ENCODE measurements around the gene PLK2. TPM values are rescaled to one million over a fixed set of nuclear protein-coding genes. Genes with fewer than 3 reads are reported as not detected.

PLK2 gene
- total RNA-seq, 5 donors from 2014 or later (not counting 1 experiment from before 2014, with no cell fraction given), result 5.9 to 32.1 (median 10.3) TPM

DNA sequence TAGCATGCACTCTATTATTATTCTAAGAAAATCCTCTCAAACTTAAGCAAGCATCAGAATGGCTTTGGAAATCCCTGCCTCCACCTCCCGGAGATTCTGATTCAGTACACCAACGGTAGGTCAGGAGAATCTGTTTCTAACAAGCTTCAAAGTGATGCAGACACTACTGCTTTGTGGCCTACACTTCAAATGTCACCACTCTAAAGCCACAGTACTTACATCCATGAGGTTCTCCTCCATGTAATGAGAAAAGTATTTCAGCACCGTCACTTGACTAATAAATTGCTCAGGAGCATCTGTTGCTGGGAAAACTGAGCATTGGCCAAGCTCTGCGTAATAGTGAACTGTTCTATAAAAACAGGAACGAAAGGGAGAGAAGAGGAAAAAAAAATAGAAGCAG, 4.8 kb downstream of the PLK2 start:
- Histone ChIP-seq H3K4me1 (ENCODE audit: control insufficient read depth in 1 of 2, extremely low read depth in 1 of 2, insufficient read depth in 2 of 2, low read length in 2 of 2) (peaks cover 4 to 13% of the 10 kb centered on the region in 2 experiments), H3K36me3 (ENCODE audit: control insufficient read depth in 2 of 2, extremely low read depth in 1 of 2, insufficient read depth in 1 of 2, low read length in 1 of 2) (no peaks in the 10 kb centered on the region), H3K9me3 (no peaks in the 10 kb centered on the region), H3K27me3 (replicated peaks in 1 of 2; ENCODE audit: control insufficient read depth in 2 of 2, extremely low read depth in 1 of 2, insufficient read depth in 2 of 2, low read length in 1 of 2) (peaks cover 0 to 4% of the 10 kb centered on the region in 2 experiments), H3K4me3 (ENCODE audit: control insufficient read depth in 1 of 2, extremely low read depth in 1 of 2, low read length in 1 of 2) (no peak overlapping the region), H3K27ac (ENCODE audit: low read length) (no peak overlapping the region)
- WGBS (ENCODE audit: insufficient coverage), result 90% methylated on average over 3 of the region's 5 CpGs
- no peak overlapping the region for H3K27ac Mint-ChIP-seq
- peaks cover 4 to 13% of the 10 kb centered on the region in 2 donors for H3K27me3 Mint-ChIP-seq
- peaks cover 10 to 13% (median 10%) of the 10 kb centered on the region in 3 donors for H3K4me1 Mint-ChIP-seq
- CTCF ChIA-PET, result no interaction called here
- DNase-seq (no peak), ATAC-seq (replicated peaks in 1 of 4) (no peak)
- no peaks in the 10 kb centered on the region for H3K9me3 Mint-ChIP-seq
- H3K36me3 Mint-ChIP-seq, result peaks cover 17% of the 10 kb centered on the region
- POLR2A ChIA-PET, result interaction anchor here in 1 of 2 donors (0.6 kb wide), 1 partner anchor 15 kb away, joined by 3 read pairs; no protein-coding TSS in a partner anchor
- H3K4me3 Mint-ChIP-seq, result no peak overlapping the region

DNA sequence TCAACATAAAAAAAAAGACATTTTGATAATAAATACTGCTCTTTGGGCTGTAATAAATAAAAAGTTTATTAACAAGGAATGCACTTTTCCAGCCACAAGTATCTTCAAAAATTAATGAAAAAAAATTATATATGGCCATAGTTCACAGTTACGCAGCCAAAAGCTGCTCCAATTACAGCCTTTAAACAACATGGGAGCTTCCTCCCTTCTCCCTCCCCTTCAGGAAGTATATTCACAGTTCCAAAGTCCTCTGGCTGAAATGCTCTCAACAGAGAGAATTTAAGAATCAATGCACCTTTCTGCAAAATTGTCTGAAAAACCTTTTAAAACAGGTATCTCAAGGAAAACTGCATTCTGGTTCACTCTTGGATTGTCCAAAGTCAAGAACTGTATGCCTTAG, 5.9 kb downstream of the PLK2 start:
- DNase-seq (no peak), ATAC-seq (replicated peaks in 1 of 4) (no peak)
- peaks cover 17% of the 10 kb centered on the region for H3K36me3 Mint-ChIP-seq
- no peak overlapping the region for H3K4me3 ChIP-seq (ENCODE audit: control insufficient read depth in 1 of 2, extremely low read depth in 1 of 2, low read length in 1 of 2)
- H3K27me3 ChIP-seq (replicated peaks in 1 of 2; ENCODE audit: control insufficient read depth in 2 of 2, extremely low read depth in 1 of 2, insufficient read depth in 2 of 2, low read length in 1 of 2), result no peaks in the 10 kb centered on the region
- H3K27me3 Mint-ChIP-seq, result peaks cover 4 to 13% of the 10 kb centered on the region in 2 donors
- CTCF ChIA-PET, result no interaction called here
- no peak overlapping the region for H3K4me3 Mint-ChIP-seq
- WGBS (ENCODE audit: insufficient coverage), result no CpG with 5 or more reads among the region's 1 CpG
- no peaks in the 10 kb centered on the region for H3K36me3 ChIP-seq (ENCODE audit: control insufficient read depth in 2 of 2, extremely low read depth in 1 of 2, insufficient read depth in 1 of 2, low read length in 1 of 2)
- H3K27ac Mint-ChIP-seq, result no peak overlapping the region
- no peaks in the 10 kb centered on the region for H3K9me3 ChIP-seq
- peaks cover 3 to 4% of the 10 kb centered on the region in 2 experiments for H3K4me1 ChIP-seq (ENCODE audit: control insufficient read depth in 1 of 2, extremely low read depth in 1 of 2, insufficient read depth in 2 of 2, low read length in 2 of 2)
- peaks cover 7 to 10% (median 7%) of the 10 kb centered on the region in 3 donors for H3K4me1 Mint-ChIP-seq
- POLR2A ChIA-PET, result no interaction called here
- H3K9me3 Mint-ChIP-seq, result no peaks in the 10 kb centered on the region
- no peak overlapping the region for H3K27ac ChIP-seq (ENCODE audit: low read length)

DNA sequence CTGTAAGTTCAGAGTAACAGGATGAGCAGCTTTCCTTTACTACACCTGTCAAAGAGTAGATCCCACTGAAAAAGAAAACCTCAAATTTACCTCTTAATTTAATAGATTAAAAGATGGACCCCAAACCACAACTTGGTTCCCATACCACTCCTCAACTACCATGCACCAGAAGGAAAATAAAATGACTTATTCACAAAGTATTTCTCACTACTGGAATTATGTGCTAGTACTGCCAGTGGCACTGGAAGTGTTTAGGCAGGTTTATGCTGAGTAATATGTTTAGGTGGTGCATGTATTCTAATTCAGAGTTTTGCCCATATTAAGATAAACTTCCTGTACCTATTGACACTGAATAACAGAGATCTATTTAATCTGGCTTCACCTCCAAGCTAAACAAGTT, 6.6 kb downstream of the PLK2 start:
- POLR2A ChIA-PET, result no interaction called here

DNA sequence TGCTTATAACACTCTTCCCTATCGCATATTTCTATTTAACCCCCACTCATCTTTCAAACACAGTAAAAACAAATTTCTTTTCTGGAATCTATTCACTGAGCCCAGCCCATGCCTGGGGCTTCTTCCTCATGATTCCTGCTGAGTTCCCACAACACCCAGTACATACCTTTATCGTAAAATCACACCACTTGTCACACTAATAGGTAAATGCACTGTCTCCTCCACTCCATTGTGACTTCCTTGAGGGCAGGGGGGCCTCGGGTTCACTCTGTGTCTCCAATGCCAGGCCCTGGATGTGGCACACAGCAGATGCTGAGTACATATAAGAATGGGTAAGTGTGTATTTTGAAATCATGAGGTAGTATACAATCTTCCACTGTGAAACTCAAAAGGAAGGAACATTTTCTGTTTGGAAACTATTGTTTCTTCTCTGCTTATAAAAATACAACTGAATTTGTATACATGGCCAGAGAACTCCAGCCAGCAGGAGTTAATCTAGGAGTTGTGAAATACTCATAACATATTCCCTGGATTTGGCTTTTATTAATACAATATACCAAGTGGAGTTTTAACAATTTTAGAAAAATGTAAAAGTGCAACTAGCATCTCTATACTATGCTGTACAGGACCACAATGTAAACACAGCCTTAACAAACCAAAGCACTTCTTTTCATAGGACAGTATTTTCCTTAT, 7.2 kb downstream of the PLK2 start:
- H3K9me3 Mint-ChIP-seq, result no peaks in the 10 kb centered on the region
- POLR2A ChIA-PET, result no interaction called here
- Histone ChIP-seq H3K4me3 (ENCODE audit: control insufficient read depth in 1 of 2, extremely low read depth in 1 of 2, low read length in 1 of 2) (no peak overlapping the region), H3K27ac (ENCODE audit: low read length) (no peak overlapping the region), H3K4me1 (ENCODE audit: control insufficient read depth in 1 of 2, extremely low read depth in 1 of 2, insufficient read depth in 2 of 2, low read length in 2 of 2) (no peaks in the 10 kb centered on the region), H3K27me3 (replicated peaks in 1 of 2; ENCODE audit: control insufficient read depth in 2 of 2, extremely low read depth in 1 of 2, insufficient read depth in 2 of 2, low read length in 1 of 2) (no peaks in the 10 kb centered on the region), H3K36me3 (ENCODE audit: control insufficient read depth in 2 of 2, extremely low read depth in 1 of 2, insufficient read depth in 1 of 2, low read length in 1 of 2) (no peaks in the 10 kb centered on the region), H3K9me3 (no peaks in the 10 kb centered on the region)
- no peaks in the 10 kb centered on the region for H3K4me1 Mint-ChIP-seq
- no peak for ATAC-seq (replicated peaks in 1 of 4)
- DNase-seq, result no peak
- H3K27me3 Mint-ChIP-seq, result peaks cover 4% of the 10 kb centered on the region in 2 donors
- H3K27ac Mint-ChIP-seq, result no peak overlapping the region
- CTCF ChIA-PET, result interaction anchor here in 1 of 2 donors (0.6 kb wide), 1 partner anchor 1281 kb away, joined by 3 read pairs; no protein-coding TSS in a partner anchor
- peaks cover 17% of the 10 kb centered on the region for H3K36me3 Mint-ChIP-seq
- no peak overlapping the region for H3K4me3 Mint-ChIP-seq
- 100% methylated on average over 1 of the region's 3 CpGs for WGBS (ENCODE audit: insufficient coverage)

More for the DNA sequence above, 6.6 kb downstream of the PLK2 start:
- CTCF ChIA-PET, result interaction anchor here in 1 of 2 donors (0.6 kb wide), 1 partner anchor 1281 kb away, joined by 3 read pairs; no protein-coding TSS in a partner anchor
- H3K27me3 Mint-ChIP-seq, result peaks cover 4 to 8% of the 10 kb centered on the region in 2 donors
- Histone ChIP-seq H3K27ac (ENCODE audit: low read length) (no peak overlapping the region), H3K4me1 (ENCODE audit: control insufficient read depth in 1 of 2, extremely low read depth in 1 of 2, insufficient read depth in 2 of 2, low read length in 2 of 2) (no peaks in the 10 kb centered on the region), H3K27me3 (replicated peaks in 1 of 2; ENCODE audit: control insufficient read depth in 2 of 2, extremely low read depth in 1 of 2, insufficient read depth in 2 of 2, low read length in 1 of 2) (no peaks in the 10 kb centered on the region), H3K4me3 (ENCODE audit: control insufficient read depth in 1 of 2, extremely low read depth in 1 of 2, low read length in 1 of 2) (no peak overlapping the region), H3K9me3 (no peaks in the 10 kb centered on the region), H3K36me3 (ENCODE audit: control insufficient read depth in 2 of 2, extremely low read depth in 1 of 2, insufficient read depth in 1 of 2, low read length in 1 of 2) (no peaks in the 10 kb centered on the region)
- H3K4me3 Mint-ChIP-seq, result no peak overlapping the region
- no peak for DNase-seq
- peaks cover 17% of the 10 kb centered on the region for H3K36me3 Mint-ChIP-seq
- peaks cover 1 to 3% (median 1%) of the 10 kb centered on the region in 3 donors for H3K4me1 Mint-ChIP-seq
- no peaks in the 10 kb centered on the region for H3K9me3 Mint-ChIP-seq
- H3K27ac Mint-ChIP-seq, result no peak overlapping the region
- ATAC-seq (replicated peaks in 1 of 4), result no peak

DNA sequence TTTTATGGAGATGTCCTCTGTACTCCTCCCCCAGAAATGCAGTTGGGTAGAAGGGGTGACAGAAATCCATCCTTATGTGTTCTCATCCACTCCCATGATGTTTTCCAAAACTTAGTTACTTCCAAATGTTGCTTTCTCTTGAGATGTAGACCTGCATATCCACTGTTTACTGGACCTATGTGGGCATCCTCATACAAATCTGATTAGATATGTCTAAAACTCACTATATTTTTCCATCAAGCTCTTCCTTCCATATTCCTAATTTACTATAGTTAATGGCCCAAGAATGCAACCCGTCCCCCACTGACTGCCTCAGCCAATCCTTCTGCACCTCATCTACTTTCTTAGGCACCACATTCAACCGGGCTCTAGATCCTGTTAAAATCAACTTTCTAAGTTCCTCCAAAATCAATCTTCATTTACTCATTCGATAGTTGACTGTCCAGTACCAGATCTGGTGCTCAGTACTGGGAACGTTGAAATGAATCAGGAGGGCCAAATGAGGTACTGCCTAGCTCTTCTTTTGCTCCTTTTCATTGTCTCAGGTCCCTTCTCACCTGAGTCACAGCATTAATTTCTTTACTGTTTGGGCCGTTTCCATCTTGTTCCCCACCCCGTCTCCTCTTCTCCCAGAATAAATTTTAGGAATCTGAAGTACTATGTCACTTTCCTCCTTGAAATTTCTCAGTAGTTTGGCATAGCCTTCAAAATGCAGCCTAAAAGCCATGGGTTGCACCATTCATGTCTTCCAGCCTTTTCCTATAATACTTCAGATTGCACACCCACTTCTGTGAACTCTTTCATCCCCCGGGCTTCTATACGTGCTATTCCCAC, 7.9 kb downstream of the PLK2 start:
- Histone ChIP-seq H3K9me3 (no peaks in the 10 kb centered on the region), H3K4me1 (ENCODE audit: control insufficient read depth in 1 of 2, extremely low read depth in 1 of 2, insufficient read depth in 2 of 2, low read length in 2 of 2) (no peaks in the 10 kb centered on the region), H3K4me3 (ENCODE audit: control insufficient read depth in 1 of 2, extremely low read depth in 1 of 2, low read length in 1 of 2) (no peak overlapping the region), H3K27ac (ENCODE audit: low read length) (no peak overlapping the region), H3K36me3 (ENCODE audit: control insufficient read depth in 2 of 2, extremely low read depth in 1 of 2, insufficient read depth in 1 of 2, low read length in 1 of 2) (no peaks in the 10 kb centered on the region), H3K27me3 (replicated peaks in 1 of 2; ENCODE audit: control insufficient read depth in 2 of 2, extremely low read depth in 1 of 2, insufficient read depth in 2 of 2, low read length in 1 of 2) (no peaks in the 10 kb centered on the region)
- no peak overlapping the region for H3K4me3 Mint-ChIP-seq
- peaks cover 4% of the 10 kb centered on the region in 2 donors for H3K27me3 Mint-ChIP-seq
- WGBS (ENCODE audit: insufficient coverage), result 78% methylated on average over 8 of the region's 8 CpGs
- H3K4me1 Mint-ChIP-seq, result no peaks in the 10 kb centered on the region
- no peak for ATAC-seq (replicated peaks in 1 of 4)
- H3K9me3 Mint-ChIP-seq, result no peaks in the 10 kb centered on the region
- no peak overlapping the region for H3K27ac Mint-ChIP-seq
- ChIA-PET POLR2A (no interaction called here), CTCF (no interaction called here)
- peaks cover 14% of the 10 kb centered on the region for H3K36me3 Mint-ChIP-seq
- DNase-seq, result no peak

DNA sequence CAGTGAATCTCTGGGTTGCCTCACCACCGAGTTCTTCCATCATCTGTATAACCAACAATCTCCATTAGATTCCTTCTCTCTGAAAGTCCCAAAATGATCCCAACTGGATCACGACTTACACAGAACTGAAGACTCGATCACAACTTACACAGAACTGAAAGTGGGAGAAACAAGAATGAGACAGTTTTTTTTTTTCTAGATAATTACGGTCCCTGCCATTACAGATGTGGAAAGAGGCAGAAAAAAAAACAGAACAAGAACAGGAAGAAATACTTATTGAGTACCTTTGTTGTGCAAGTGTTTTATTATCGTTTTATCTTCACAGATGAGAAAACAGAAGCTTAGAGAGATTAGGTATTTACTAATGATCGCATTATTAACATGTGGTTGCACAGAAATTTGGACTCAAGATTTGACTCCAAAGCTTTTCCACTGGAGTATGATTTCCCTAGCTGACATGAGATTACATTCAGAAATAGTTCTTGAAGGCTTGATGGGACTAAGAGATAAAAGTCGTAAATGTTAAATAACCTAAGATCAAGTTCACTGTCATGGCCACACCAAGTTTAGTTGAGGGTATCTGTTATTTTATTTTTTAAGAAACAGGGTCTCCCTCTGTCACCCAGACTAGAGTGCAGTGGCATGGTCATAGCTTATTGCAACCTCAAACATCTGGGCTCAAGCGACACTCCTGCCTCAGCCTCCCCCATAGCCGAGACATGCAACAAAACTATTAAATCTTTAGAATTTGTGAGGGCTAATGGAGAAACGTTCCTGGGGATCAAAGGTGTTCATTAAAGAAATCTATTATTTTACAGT, 8.9 kb downstream of the PLK2 start:
- WGBS (ENCODE audit: insufficient coverage), result no CpG with 5 or more reads among the region's 10 CpGs
- Histone ChIP-seq H3K4me1 (ENCODE audit: control insufficient read depth in 1 of 2, extremely low read depth in 1 of 2, insufficient read depth in 2 of 2, low read length in 2 of 2) (no peaks in the 10 kb centered on the region), H3K4me3 (ENCODE audit: control insufficient read depth in 1 of 2, extremely low read depth in 1 of 2, low read length in 1 of 2) (no peak overlapping the region), H3K36me3 (ENCODE audit: control insufficient read depth in 2 of 2, extremely low read depth in 1 of 2, insufficient read depth in 1 of 2, low read length in 1 of 2) (no peaks in the 10 kb centered on the region), H3K9me3 (no peaks in the 10 kb centered on the region), H3K27me3 (replicated peaks in 1 of 2; ENCODE audit: control insufficient read depth in 2 of 2, extremely low read depth in 1 of 2, insufficient read depth in 2 of 2, low read length in 1 of 2) (peaks cover 0 to 7% of the 10 kb centered on the region in 2 experiments), H3K27ac (ENCODE audit: low read length) (no peak overlapping the region)
- Mint-ChIP-seq H3K4me3 (no peak overlapping the region), H3K9me3 (no peaks in the 10 kb centered on the region), H3K27ac (no peak overlapping the region), H3K27me3 (peaks cover 4 to 11% of the 10 kb centered on the region in 2 donors), H3K36me3 (peaks cover 11% of the 10 kb centered on the region), H3K4me1 (no peaks in the 10 kb centered on the region)
- POLR2A ChIA-PET, result no interaction called here
- ATAC-seq (replicated peaks in 1 of 4) (no peak), DNase-seq (no peak)
- CTCF ChIA-PET, result no interaction called here

Data from T-cell (primary cell).